ENCODE data around the gene MAML3.
"Not testable (repeated sequence)": the region's sequence is repeated elsewhere in the genome, so short reads cannot be mapped to it uniquely, and the experiment has no call there.

The MAML3 gene

DNA sequence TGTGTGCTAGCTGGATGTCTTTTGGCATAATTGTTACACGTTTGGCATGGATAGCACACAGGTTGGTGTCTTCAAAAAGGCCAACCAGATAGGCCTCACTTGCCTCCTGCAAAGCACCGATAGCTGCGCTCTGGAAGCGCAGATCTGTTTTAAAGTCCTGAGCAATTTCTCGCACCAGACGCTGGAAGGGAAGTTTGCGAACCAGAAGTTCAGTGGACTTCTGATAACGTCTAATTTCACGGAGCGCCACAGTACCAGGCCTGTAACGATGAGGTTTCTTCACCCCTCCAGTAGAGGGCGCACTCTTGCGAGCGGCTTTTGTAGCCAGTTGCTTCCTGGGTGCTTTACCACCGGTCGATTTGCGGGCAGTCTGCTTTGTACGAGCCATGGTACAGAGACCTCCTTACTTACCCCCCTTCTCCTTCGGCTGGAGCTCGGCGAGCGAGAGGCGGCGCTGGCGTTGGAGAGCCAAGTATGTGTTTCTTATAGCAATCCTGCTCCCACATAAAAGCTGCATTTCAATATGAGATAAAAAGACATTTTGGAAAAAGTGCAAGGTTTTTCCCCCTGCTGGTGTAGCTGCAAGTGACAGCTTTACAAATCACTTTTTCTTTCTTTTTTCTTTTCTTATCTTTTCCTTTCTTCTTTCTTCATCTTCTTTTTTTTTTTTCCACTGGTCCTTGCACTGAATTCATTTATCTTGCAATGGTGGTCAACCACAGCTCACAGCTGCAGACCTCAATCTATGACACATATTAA is 455.6 kb downstream of the MAML3 start:
- DNase-seq, result not testable (repeated sequence)

- no peak for DNase-seq
Measured at GRCh38 chr4:139696491-139696890, 457.5 kb downstream of the MAML3 start.

DNA sequence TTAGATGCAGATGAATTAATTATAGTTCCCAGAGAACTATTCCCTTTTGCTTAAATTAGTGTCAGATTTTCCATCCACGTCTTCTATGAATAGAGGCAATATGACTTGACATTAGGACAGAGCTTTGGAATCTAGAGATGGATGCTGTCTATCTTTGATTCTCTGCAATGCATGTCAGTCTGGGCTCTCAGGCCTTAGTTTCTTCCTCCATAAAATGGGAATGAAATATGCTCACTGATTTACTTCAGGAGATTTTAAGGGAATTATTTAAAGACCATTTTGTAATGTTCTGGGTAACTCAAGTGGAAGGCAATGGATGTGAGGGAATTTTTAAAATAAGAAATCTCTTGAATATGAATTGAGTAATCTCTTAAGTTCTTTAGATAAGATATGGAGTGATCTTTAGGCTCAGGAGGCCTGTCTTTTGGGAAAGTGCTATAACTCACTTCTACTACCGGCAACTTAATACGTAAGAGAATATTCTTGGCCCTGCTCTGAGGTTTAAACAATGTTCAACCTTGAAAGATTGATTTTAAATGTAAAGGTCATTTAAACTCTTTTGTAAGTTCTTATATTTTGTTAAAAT is 459.4 kb downstream of the MAML3 start:
- DNase-seq, result no peak

DNA sequence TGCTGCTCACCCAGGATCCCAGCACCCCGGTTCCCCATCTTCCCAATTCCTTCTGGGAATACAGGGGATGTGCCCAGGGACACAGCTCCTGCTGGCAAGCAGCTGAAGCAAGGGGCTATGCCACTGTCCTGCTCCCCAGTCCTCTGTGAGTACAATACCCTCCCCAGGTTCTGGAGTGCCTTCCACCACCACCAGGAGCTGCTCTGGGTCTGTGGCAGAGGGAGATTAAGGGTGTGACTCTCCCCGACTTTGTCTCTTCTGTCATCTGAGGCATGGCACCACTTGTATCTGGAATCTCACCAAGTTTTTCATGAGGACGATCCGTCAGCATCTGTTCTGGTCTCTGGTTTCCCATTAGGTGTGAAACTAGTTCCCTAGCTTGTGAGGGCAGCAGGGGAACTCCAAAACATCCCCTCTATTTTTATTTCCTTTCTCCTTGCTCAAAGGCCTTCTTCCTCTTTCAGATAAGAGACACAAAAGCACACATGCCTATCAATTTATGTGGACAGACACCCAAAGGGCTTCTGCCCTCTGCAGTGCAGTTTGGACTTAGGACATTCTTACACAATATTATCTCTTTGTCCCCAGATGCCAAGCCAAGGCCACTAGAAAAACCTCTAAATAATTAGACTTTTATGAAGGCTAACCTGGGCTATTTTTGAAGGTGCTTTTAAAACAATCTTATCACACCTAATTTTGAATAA is 461.5 kb downstream of the MAML3 start:
- DNase-seq, result no peak

- DNase-seq, result no peak
Measured at GRCh38 chr4:139690419-139690818, 463.6 kb downstream of the MAML3 start.

- no peak for DNase-seq
Measured at GRCh38 chr4:139689093-139689722, 464.8 kb downstream of the MAML3 start.

DNA sequence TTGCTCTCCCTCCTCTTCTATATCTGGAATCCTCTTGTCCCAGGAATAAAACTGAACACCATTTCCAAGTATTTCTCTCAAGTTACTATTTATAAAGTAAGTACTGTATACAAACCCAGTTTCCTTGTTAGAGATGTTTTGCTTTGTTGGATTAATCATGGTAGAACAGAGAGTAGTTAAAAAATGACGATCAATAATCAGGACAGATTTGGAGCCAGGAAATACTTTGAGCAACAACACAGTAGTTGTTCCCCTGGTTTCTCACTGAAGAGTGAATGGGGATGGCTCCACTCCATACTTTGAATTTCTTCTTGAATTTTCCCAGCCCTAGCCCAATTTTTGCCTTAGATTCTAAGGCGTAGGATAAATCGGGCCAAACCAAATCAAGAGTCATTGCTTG is 467.0 kb downstream of the MAML3 start:
- no peak for DNase-seq

DNA sequence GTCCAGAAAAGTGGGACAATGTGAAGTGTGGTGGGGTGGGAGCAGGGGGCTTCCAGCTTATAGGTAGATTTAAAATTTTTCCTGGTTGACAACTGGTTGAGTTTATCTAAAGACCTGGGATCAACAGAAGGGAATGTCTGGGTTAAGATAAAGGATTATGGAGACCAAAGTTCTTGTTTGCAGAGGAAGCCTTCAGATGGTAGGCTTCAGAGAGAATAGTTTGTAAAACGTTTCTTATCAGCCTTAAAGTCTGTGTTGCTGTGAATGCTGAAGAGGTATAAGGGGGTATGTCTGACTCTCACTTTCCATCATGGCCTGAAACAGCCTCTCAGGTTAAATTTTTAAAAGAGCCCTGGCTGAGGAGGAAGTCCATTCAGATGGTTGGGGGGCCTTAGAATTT is 467.9 kb downstream of the MAML3 start:
- DNase-seq, result no peak

- no peak for DNase-seq
Measured at GRCh38 chr4:139685180-139685579, 468.8 kb downstream of the MAML3 start.

DNA sequence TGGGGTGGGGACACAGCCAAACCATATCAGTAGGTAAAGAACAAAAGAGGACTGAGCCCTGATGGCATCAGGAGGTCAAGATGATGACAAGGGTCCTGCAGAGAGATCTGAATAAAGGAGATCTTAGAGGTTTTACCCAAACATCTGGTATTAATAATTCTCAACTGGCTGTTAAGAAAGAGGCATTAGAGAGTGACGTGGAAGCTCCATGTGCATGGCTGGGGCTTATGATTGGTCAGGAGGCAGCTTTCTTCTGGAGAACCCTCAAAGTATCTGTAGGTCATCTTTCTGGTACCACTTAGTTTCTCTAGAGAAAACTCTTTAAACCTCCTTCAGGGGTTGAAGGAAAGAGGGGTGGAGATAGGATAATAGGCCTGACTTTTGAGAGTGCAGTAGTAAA is 469.6 kb downstream of the MAML3 start:
- DNase-seq, result no peak

- DNase-seq, result no peak
Measured at GRCh38 chr4:139682741-139683151, 471.2 kb downstream of the MAML3 start.

GRCh38 chr4:139682309-139682708 is 471.7 kb downstream of the MAML3 start:
- DNase-seq, result no peak

- no peak for DNase-seq
Measured at GRCh38 chr4:139676913-139677585, 476.9 kb downstream of the MAML3 start.

DNA sequence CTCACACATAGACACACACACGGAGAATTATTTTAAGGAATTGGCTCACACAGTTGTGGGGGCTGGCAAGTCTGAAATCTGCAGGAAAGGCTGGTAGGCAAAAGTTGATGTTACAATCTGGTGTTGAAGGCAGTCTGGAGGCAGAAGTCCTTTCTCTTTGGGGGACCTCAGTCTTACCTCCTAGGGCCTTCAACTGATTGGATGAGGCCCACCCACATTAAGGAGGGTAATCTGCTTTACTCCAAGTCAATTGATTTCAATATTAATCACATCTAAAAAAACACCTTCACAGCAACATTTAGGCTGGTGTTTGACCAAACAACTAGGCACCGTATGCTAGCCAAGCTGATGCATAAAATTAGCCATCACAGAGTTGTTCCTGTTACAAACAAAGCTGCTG is 477.6 kb downstream of the MAML3 start:
- no peak for DNase-seq

DNA sequence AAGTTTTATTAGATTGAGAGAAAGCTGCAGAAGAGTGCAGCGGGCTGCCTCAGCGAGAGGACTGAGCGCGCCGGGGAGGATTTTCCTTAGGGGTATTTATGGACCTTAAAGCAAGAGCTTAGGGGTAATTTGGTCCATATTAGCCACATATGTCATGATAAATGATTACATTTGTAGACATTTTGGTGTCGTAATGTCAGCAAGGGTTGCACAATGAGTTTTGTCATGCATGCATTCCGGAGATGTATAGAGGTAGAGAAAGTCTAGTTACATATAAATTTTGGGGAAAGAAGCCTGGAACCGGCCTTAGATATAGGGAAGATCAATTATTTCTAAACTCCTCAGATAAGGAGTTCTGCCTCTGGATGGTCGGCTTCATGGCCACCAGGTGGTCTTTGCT is 478.3 kb downstream of the MAML3 start:
- no peak for DNase-seq

- DNase-seq, result no peak
Measured at GRCh38 chr4:139674875-139675550, 479.0 kb downstream of the MAML3 start.

DNA sequence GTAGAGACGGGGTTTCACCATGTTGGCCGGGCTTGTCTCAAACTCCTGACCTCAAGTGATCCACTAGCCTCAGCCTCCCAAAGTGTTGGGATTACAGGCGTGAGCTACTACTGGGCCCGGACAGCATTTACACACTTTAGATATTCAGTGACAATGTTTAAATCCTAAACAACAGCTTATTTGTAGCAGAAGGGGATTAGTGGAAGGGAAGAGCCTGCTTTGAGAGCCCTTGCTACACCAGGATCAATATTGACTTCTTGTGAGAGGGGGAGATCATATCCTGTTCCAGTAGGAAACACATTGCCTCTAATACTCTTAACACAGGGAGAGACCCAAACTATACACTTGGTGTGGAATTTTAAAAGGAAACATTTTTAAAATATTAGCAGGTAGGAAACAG is 481.3 kb downstream of the MAML3 start:
- DNase-seq, result no peak

DNA sequence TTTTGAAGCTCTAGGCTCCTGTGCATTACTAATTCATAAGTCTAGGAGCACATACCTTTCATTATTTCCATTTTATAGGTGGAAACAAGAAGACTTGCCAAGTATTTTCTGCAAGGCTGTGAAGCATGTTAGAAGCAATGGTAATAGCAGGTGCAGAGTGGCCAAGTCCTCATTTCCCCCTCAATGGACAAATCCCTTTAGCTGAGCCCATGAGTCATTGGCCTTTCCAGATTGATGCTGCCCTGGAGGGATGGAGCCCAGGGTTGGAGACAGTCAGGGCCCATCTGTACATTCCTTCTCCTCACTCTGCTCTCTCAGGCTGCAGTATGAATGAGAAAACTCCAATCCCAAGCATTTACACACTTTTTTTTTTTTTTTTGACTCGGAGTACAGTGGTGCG is 481.8 kb downstream of the MAML3 start:
- no peak for DNase-seq

DNA sequence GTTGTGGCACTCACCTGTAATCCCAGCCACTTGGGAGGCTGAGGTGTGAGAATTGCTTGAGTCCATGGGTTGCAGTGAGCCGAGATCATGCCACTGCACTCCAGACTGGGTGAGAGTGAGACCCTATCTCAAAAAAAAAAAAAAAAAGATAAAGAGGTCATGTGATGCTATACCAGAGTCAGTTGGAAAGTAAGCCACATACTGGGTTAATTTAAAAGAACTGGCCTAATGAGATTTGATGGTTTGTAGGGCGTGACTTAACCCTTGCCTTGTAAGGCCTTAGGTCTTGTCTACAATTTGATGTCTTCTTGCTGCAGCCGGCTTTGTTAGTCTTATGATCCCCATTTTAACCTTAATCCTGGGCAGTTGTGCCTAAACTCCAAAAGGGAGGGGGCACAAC is 483.2 kb downstream of the MAML3 start:
- DNase-seq, result no peak

- no peak for DNase-seq
Measured at GRCh38 chr4:139669890-139670289, 484.1 kb downstream of the MAML3 start.

- no peak for DNase-seq
Measured at GRCh38 chr4:139669335-139669734, 484.6 kb downstream of the MAML3 start.

DNA sequence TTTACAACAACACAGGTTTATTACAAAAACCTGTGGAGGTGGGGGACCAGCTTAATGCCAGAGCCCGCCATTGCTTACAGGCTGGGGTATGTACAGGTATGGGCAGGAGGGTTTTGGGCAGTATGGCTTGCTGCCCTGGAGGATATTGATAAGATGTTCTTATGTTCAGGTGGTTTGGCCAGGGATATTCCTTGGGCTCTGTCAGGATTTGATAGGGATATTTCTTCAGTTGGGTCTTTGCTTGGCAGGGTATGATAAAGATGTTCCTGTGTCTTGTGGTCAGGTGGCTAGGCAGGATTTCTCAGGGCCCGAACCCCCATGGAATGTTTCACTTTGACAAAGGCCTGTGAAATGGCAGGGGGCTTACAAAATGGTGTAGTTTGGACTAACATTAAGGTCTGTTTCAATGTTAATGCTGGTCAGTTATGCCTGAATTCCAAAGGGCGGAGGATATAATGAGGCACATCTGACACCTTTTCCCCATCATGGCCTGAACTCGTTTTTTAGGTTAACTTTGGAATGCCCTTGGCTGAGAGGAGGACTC is 485.3 kb downstream of the MAML3 start:
- DNase-seq, result no peak
